Measurements from ENCODE around the gene SLC1A2.

DNA sequence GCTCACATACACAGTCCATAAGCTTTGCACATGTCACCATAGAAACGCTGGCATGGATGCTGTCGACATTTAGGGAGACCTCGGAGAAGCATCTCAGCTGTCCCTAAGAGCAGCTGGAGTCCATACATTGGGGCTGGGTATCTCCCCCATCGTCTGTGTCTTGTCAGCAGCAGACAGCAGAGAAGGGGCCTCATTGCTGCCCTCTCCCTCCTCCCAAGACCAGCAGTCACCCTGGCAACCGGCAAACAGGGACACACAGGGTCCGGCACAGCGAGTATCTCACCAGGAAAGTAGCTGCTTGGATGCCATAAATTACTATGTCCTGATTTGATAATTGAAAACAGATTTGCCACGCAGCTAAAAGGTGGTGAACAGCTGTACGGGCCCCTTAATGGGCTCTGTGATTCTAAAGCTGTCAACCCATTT is 196.0 kb downstream of the SLC1A2 start:
- no peak for TF ChIP-seq POLR2A (IDR thresholded peaks at IDR 0.05)
- no peak for TF ChIP-seq POLR2AphosphoS5 (IDR thresholded peaks at IDR 0.05)

Data from breast epithelium (tissue), 3 donors.